Pancreas (tissue), 10 donors: ENCODE data around the gene RBBP6. TPM values are rescaled to one million over a fixed set of nuclear protein-coding genes. Genes with fewer than 3 reads are reported as not detected.
"Not testable (repeated sequence)": the region's sequence is repeated elsewhere in the genome, so short reads cannot be mapped to it uniquely, and the experiment has no call there.

ENCODE experiments used
- ATAC-seq, 4 donors: fragments of 200-7000 bp; cut with Tn5 transposase; one replicate each; pipeline versions ENCODE4 v1.8.0 to v1.9.1; 2020; ENCODE audit warnings: mild to moderate bottlenecking in 4 of 4, moderate library complexity in 4 of 4
- DNase-seq, 6 donors: peaks; one replicate each; pipeline ENCODE4 v3.0.0-alpha.2; 2020
- FAIRE-seq: peaks from 2 replicates; lab custom pipeline; 2012; peaks lifted over from hg19 to GRCh38; lab: Jason Lieb, UNC
- H3K27ac ChIP-seq, 4 donors: fragments of 200-600 bp; sonication (generic); 1 replicate in 3 of 4; 2 replicates in 1 of 4; pipeline versions ENCODE4 v1.5.0 to v1.8.0; 2020
- H3K27me3 ChIP-seq, 4 donors: fragments of 200-600 bp; one replicate each; pipeline ENCODE4 v1.8.0; 2021
- H3K36me3 ChIP-seq, 3 donors: fragments of 200-600 bp; sonication (generic) in 1 of 3; one replicate each; pipeline versions ENCODE4 v1.5.0 to v1.8.0; 2020 to 2021
- H3K4me1 ChIP-seq, 3 donors: fragments of 200-600 bp; one replicate each; pipeline ENCODE4 v1.8.0; 2021
- H3K4me3 ChIP-seq, 4 donors: fragments of 200-600 bp; sonication (generic) in 2 of 4; one replicate each; pipeline versions ENCODE4 v1.5.0 to v1.8.0; 2020 to 2021
- H3K9me3 ChIP-seq, 4 donors: fragments of 200-600 bp; one replicate each; pipeline ENCODE4 v1.8.0; 2021
- WGBS, 2 donors: extraction: QIAGEN DNeasy Blood & Tissue Kit; methylation state at CpG; one replicate each; pipeline ENCODE4 v1.1.7; 2013; 5-methylcytosine and 5-hydroxymethylcytosine counted together
- intact Hi-C, 3 donors: fragments of 100-400 bp; cut with DNase I; formaldehyde crosslinking; loops; one replicate each; pipeline versions ENCODE4 v1.11.1 to v1.14.2; 2022
- polyA plus RNA-seq, 2 donors: library from polyadenylated mRNA; stranded (reverse); fragments of 200-250 nt; gene quantifications; one replicate each; pipeline ENCODE4 v1.2.3, GENCODE V29; 2013
- total RNA-seq, 6 donors: library from RNA; stranded (reverse); fragmentation: NEBNext Ultra II Directional in 4 of 6; extraction: Animal tissue kit (Norgen Biotek cat#: 25700) in 4 of 6; gene quantifications; one replicate each; pipeline versions ENCODE4 v1.2.1 to v1.2.4, GENCODE V29; 2021 to 2023
- TF ChIP-seq, protein P1 (sequence below), 4 donors: fragments of 200-600 bp; sonication (generic) in 3 of 4; IDR thresholded peaks; one replicate each; pipeline versions ENCODE4 v1.5.0 to v1.8.0; 2021; ENCODE audit warnings: antibody characterized with exemption in 4 of 4
- donor health status: healthy with polysubstance abuse.
- donor health status: DM: no; HTN: no; CAD: no; lungs with moderate emphysema.
- donor health status: DM: no; HTN: no; CAD: no.
- donor health status: control.
- donor health status: control.
- donor health status: Bipolar disorder and iron deficiency.
- donor health status: DM: yes; HTN: yes; CAD: no.
- donor health status: DM: no; HTN: no; CAD: no.
- donor health status: DM: no; HTN: no; CAD: no.
- donor health status: DM: yes; HTN: yes; CAD: no.

RBBP6 gene, protein sequence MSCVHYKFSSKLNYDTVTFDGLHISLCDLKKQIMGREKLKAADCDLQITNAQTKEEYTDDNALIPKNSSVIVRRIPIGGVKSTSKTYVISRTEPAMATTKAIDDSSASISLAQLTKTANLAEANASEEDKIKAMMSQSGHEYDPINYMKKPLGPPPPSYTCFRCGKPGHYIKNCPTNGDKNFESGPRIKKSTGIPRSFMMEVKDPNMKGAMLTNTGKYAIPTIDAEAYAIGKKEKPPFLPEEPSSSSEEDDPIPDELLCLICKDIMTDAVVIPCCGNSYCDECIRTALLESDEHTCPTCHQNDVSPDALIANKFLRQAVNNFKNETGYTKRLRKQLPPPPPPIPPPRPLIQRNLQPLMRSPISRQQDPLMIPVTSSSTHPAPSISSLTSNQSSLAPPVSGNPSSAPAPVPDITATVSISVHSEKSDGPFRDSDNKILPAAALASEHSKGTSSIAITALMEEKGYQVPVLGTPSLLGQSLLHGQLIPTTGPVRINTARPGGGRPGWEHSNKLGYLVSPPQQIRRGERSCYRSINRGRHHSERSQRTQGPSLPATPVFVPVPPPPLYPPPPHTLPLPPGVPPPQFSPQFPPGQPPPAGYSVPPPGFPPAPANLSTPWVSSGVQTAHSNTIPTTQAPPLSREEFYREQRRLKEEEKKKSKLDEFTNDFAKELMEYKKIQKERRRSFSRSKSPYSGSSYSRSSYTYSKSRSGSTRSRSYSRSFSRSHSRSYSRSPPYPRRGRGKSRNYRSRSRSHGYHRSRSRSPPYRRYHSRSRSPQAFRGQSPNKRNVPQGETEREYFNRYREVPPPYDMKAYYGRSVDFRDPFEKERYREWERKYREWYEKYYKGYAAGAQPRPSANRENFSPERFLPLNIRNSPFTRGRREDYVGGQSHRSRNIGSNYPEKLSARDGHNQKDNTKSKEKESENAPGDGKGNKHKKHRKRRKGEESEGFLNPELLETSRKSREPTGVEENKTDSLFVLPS (N-terminal part only)
- 10 to 100 TPM; 13.8 to 29.5 (median 19.7) TPM for total RNA-seq
- polyA plus RNA-seq, result 10 to 100 TPM; 19.2 to 31.3 TPM

DNA sequence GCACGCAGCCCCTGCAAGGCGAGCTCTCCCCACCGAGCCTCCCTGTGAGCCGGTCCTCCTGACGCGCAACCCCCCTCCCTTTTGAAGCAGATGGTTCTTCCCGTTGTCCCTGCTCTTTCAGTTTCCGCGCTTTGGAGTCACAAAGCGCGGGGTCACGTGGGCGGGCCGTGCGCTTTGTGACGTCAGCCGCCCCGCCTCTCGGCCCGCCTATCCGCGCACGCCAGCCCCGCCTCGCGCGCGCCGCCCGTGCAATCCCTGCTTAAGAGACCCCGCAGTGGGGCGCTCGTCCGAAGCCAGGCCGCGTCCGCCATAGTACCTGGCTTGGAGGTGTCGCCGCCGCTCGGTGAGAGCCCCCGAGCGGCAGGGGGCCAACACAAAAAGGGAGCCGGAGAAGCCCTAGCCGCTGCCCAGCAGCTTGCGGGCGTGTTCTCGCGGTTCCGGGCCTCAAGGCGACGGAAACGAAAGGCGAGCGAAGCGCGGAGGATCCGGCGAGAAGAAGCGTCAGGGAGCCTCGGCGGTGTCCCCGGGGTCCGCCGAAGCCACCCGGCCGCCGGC lies at the start of gene RBBP6:
RBBP6 (plus strand) TSS at position 272 of the 555 bp plus-strand sequence. CDS start 1,061 bp downstream, outside the sequence.
- Histone ChIP-seq H3K36me3 (no peaks in the 10 kb centered on the region), H3K4me3 (peak within 1 kb of the TSS; percentile 58 to 92 (median 86)), H3K4me1 (peaks cover under 1 to 26% (median 13%) of the 10 kb centered on the region in 3 donors), H3K27me3 (no peaks in the 10 kb centered on the region), H3K9me3 (no peaks in the 10 kb centered on the region), H3K27ac (peak within 1 kb of the TSS; percentile 100)
- TF ChIP-seq, protein P1, sequence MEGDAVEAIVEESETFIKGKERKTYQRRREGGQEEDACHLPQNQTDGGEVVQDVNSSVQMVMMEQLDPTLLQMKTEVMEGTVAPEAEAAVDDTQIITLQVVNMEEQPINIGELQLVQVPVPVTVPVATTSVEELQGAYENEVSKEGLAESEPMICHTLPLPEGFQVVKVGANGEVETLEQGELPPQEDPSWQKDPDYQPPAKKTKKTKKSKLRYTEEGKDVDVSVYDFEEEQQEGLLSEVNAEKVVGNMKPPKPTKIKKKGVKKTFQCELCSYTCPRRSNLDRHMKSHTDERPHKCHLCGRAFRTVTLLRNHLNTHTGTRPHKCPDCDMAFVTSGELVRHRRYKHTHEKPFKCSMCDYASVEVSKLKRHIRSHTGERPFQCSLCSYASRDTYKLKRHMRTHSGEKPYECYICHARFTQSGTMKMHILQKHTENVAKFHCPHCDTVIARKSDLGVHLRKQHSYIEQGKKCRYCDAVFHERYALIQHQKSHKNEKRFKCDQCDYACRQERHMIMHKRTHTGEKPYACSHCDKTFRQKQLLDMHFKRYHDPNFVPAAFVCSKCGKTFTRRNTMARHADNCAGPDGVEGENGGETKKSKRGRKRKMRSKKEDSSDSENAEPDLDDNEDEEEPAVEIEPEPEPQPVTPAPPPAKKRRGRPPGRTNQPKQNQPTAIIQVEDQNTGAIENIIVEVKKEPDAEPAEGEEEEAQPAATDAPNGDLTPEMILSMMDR (IDR thresholded peaks at IDR 0.05), result no peak
- DNase-seq, result peak; percentile 91 to 98 (median 96)
- intact Hi-C loops, result no loop called here
- FAIRE-seq, result no peak
- 0% methylated on average over 68 of the region's 68 CpGs for WGBS, 2 donors
- peak; percentile 93 to 96 (median 94) for ATAC-seq

DNA sequence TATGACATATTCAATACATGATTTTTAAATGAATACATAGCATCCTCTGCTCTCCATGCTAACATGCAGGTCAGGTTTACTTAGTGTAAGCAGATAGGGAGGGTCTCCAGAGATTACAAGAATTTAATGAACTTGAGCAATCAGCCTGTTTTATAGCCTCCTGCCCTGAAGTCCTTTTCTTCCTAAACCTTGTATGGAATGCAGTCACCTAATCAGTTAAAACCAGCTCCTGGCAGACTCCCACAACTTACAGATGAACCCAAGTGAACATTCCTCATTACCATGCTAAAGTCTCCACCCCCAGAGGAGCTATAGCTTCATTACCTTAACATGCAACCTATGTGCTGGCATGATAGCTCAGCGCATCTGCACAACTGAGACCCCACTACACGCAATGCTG lies 48.5 kb upstream of the RBBP6 start:
- ATAC-seq (no peak), DNase-seq (no peak), FAIRE-seq (no peak)
- WGBS, 2 donors, result 57 to 71% methylated on average over 2 of the region's 2 CpGs
- no peaks in the 10 kb centered on the region for H3K27me3 ChIP-seq
- H3K4me3 ChIP-seq, result no peak overlapping the region
- H3K9me3 ChIP-seq, result no peaks in the 10 kb centered on the region
- H3K36me3 ChIP-seq, result no peaks in the 10 kb centered on the region
- TF ChIP-seq, protein P1 (IDR thresholded peaks at IDR 0.05), result no peak
- H3K4me1 ChIP-seq, result no peaks in the 10 kb centered on the region
- no peak overlapping the region for H3K27ac ChIP-seq
- intact Hi-C loops, result no loop called here

DNA sequence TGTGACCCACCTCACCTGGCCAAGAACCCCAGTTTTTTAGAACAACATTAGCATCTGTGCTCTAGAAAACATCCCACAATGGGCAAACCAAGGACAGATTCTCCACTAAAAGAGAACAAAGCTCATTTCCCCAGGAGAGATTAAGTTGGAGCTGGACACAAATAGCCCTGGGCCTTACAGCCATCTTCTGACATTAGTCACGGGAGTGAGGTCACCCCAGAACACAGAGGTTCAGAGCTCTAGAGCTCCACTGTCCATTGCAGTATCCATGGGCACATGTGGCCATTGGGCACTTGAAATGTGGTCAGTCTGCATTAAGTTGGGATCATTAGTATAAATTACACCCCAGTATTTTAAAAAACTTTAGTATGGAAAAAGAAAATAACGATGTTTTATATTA lies 47.6 kb upstream of the RBBP6 start:
- DNase-seq (no peak), FAIRE-seq (no peak), ATAC-seq (no peak)
- Histone ChIP-seq H3K27me3 (no peaks in the 10 kb centered on the region), H3K4me3 (no peak overlapping the region), H3K27ac (no peak overlapping the region), H3K9me3 (no peaks in the 10 kb centered on the region), H3K4me1 (no peaks in the 10 kb centered on the region), H3K36me3 (no peaks in the 10 kb centered on the region)
- intact Hi-C loops, result no loop called here
- TF ChIP-seq, protein P1 (IDR thresholded peaks at IDR 0.05), result no peak
- 45 to 70% methylated on average over 2 of the region's 2 CpGs for WGBS, 2 donors

DNA sequence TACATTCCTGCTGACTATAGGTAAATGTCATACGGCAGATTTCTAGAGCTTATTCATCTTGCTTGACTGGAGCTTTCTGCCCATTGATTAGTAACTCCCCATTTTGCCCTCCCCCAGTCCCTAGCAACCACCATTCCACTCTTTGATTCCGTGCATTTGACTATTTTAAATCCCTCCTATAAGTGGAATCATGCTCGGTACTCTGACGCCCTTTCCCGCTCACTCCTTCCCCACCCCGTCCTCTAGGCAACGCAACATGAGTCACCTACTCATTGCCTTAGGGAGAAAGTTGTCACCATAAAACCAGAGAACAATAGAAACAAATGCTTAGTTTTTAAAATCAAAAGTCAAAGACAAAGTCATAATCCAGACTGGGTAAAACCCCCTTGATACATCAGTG lies 45.5 kb upstream of the RBBP6 start:
- TF ChIP-seq, protein P1 (IDR thresholded peaks at IDR 0.05), result no peak
- Histone ChIP-seq H3K4me1 (no peaks in the 10 kb centered on the region), H3K9me3 (no peaks in the 10 kb centered on the region), H3K4me3 (no peak overlapping the region), H3K27me3 (no peaks in the 10 kb centered on the region), H3K36me3 (no peaks in the 10 kb centered on the region), H3K27ac (no peak overlapping the region)
- FAIRE-seq (no peak), DNase-seq (no peak), ATAC-seq (no peak)
- intact Hi-C loops, result no loop called here
- WGBS, 2 donors, result 73% methylated on average over 7 of the region's 7 CpGs

DNA sequence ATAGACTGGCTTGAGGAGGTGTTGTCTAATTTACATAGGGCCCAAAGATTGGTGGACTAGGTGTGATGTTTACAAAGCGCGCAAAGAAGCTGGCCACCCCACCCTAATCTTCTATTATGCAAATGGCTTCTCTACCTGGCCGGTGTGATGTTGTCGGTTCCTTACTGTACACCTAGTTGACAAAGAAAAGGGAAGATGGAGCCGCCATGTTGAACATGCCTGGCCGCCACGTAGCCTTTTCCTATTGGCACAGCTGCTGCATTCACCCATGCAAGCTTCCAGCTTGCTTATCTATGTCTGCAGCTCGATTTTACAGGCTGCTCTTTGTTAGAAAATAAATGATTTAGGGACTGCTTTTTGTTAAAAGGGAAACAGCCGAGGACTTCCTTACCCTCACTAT lies 44.2 kb upstream of the RBBP6 start:
- not testable (repeated sequence) for H3K4me3 ChIP-seq, H3K36me3 ChIP-seq, H3K27me3 ChIP-seq, ATAC-seq, DNase-seq, H3K27ac ChIP-seq, H3K4me1 ChIP-seq, FAIRE-seq, H3K9me3 ChIP-seq
- 37 to 40% methylated on average over 9 of the region's 9 CpGs for WGBS, 2 donors
- intact Hi-C loops, result loop anchor here in 1 of 3 donors (5.0 kb wide), 1 partner anchor 438 kb away; no protein-coding TSS in a partner anchor
